Anterior cingulate cortex (tissue), 58 donors: Measurements from ENCODE around the gene IVNS1ABP.
"Not testable (repeated sequence)": the region's sequence is repeated elsewhere in the genome, so short reads cannot be mapped to it uniquely, and the experiment has no call there.

Source experiments
- DNase-seq, 58 donors: peaks; one replicate each; lab custom pipeline; 2025; lab: John Stamatoyannopoulos, UW

The IVNS1ABP gene

GRCh38 chr1:185337246-185337645 is 20.2 kb upstream of the IVNS1ABP start:
- DNase-seq, result no peak

GRCh38 chr1:185334182-185334581 is 17.1 kb upstream of the IVNS1ABP start:
- no peak for DNase-seq

GRCh38 chr1:185328255-185328654 is 11.2 kb upstream of the IVNS1ABP start:
- no peak for DNase-seq

GRCh38 chr1:185325413-185325812 is 8.4 kb upstream of the IVNS1ABP start:
- DNase-seq, result no peak

- no peak for DNase-seq
Measured at GRCh38 chr1:185324118-185324517, 7.1 kb upstream of the IVNS1ABP start.

GRCh38 chr1:185322636-185323035 is 5.6 kb upstream of the IVNS1ABP start:
- DNase-seq, result no peak

- not testable (repeated sequence) for DNase-seq
Measured at GRCh38 chr1:185321653-185322221, 4.7 kb upstream of the IVNS1ABP start.

- DNase-seq, result not testable (repeated sequence)
Measured at GRCh38 chr1:185321104-185321503, 4.1 kb upstream of the IVNS1ABP start.

GRCh38 chr1:185319139-185319475 is 2.1 kb upstream of the IVNS1ABP start:
- DNase-seq, result no peak

GRCh38 chr1:185318431-185319138 is 1.5 kb upstream of the IVNS1ABP start:
- DNase-seq, result peak in 3 of 58 donors; percentile 3 to 44 (median 22)

- peak in 17 of 58 donors; percentile 4 to 61 (median 38) for DNase-seq
Measured at GRCh38 chr1:185317886-185318310, 855 bp upstream of the IVNS1ABP start.

- DNase-seq, result peak; percentile 36 to 96 (median 91)
Measured at GRCh38 chr1:185316163-185317033, 645 bp downstream of the IVNS1ABP start.

GRCh38 chr1:185315445-185316071 is 1.5 kb downstream of the IVNS1ABP start:
- no peak for DNase-seq

GRCh38 chr1:185314411-185314810 is 2.6 kb downstream of the IVNS1ABP start:
- no peak for DNase-seq

- DNase-seq, result no peak
Measured at GRCh38 chr1:185312361-185313138, 4.5 kb downstream of the IVNS1ABP start.

- no peak for DNase-seq
Measured at GRCh38 chr1:185311589-185312225, 5.3 kb downstream of the IVNS1ABP start.

- no peak for DNase-seq
Measured at GRCh38 chr1:185309566-185309965, 7.5 kb downstream of the IVNS1ABP start.

- no peak for DNase-seq
Measured at GRCh38 chr1:185308126-185308525, 8.9 kb downstream of the IVNS1ABP start.

GRCh38 chr1:185305419-185305818 is 11.6 kb downstream of the IVNS1ABP start:
- DNase-seq, result no peak

GRCh38 chr1:185300152-185300551 is 16.9 kb downstream of the IVNS1ABP start:
- DNase-seq, result no peak
